WI38 (cell line): ENCODE measurements around the gene CLDN15.
"Not testable (repeated sequence)": the region's sequence is repeated elsewhere in the genome, so short reads cannot be mapped to it uniquely, and the experiment has no call there.

Experiments
- H3K4me3 ChIP-seq: 2 replicates; pipeline ENCODE4 v1.5.1; 2011; ENCODE audit warnings: low read depth, mild to moderate bottlenecking, control low read depth, low read length
- CTCF ChIP-seq: IDR thresholded peaks from 2 replicates; pipeline ENCODE4 v1.5.1; 2012; ENCODE audit warnings: low read depth, mild to moderate bottlenecking, control low read depth, low read length

CLDN15 gene

GRCh38 chr7:101206665-101207042 lies 30.9 kb downstream of the CLDN15 start:
- TF ChIP-seq CTCF, result no peak
- H3K4me3 ChIP-seq, result no peak overlapping the region

- H3K4me3 ChIP-seq, result no peak overlapping the region
- no peak for TF ChIP-seq CTCF
Observed at GRCh38 chr7:101205901-101206664, 31.5 kb downstream of the CLDN15 start.

DNA sequence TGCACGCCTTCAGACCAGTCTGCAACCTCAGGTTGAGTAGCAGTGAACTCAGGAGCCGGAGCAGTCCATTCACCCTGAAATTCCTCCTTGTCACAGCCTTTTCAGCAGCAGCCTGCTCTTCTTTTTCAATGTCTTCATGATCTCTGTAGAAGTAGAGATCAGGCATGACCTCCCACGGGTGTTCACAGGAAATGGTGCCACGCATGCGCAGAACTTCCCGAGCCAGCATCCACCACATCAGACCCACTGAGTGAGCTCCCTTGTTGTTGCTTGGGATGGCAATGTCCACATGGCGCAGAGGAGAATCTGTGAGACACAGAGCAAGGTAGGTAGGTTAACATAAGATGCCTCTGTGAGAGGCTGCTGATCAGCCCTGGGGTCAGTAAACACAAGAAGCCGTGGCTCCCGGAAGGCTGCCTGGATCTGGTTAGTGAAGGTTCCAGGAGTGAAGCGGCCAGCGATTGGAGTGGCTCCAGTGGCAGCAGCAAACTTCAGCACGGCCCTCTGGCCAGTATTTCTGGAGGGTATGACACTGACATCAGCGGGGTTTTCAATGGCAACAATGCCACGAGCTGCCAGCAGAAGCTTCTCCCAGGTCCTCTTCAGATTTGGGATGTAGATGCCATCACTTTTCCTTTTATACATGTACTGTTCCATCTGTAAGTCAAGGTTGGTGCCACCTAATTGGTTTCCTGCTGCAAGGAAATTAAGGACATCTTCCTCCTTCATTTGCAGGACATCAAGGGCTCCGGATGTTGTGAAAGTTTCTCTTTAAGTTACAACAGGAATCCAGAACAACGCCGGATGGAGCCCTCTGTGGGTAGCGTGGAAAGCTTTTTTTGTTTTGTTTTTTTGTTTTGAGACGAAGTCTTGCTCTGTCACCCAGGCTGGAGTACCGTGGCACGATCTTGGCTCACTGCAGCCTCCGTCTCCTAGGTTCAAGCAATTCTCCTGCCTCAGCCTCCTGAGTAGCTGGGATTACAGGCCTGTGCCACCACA lies 33.6 kb downstream of the CLDN15 start:
- not testable (repeated sequence) for H3K4me3 ChIP-seq

DNA sequence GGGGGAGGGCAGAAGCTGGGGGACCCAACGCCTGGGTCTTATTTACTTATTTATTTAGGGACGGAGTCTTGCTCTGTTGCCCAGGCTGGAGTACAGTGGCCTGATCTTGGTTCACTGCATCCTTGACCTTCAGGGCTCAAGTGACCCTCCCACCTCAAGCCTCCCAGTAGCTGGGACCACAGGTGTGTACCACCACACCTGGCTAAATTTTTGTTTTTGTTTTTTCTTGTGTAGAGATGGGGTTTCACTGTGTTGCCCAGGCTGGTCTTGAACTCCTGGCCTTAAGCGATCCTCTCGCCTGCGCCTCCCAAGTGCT lies 35.0 kb downstream of the CLDN15 start:
- H3K4me3 ChIP-seq, result no peak overlapping the region
- no peak for TF ChIP-seq CTCF

DNA sequence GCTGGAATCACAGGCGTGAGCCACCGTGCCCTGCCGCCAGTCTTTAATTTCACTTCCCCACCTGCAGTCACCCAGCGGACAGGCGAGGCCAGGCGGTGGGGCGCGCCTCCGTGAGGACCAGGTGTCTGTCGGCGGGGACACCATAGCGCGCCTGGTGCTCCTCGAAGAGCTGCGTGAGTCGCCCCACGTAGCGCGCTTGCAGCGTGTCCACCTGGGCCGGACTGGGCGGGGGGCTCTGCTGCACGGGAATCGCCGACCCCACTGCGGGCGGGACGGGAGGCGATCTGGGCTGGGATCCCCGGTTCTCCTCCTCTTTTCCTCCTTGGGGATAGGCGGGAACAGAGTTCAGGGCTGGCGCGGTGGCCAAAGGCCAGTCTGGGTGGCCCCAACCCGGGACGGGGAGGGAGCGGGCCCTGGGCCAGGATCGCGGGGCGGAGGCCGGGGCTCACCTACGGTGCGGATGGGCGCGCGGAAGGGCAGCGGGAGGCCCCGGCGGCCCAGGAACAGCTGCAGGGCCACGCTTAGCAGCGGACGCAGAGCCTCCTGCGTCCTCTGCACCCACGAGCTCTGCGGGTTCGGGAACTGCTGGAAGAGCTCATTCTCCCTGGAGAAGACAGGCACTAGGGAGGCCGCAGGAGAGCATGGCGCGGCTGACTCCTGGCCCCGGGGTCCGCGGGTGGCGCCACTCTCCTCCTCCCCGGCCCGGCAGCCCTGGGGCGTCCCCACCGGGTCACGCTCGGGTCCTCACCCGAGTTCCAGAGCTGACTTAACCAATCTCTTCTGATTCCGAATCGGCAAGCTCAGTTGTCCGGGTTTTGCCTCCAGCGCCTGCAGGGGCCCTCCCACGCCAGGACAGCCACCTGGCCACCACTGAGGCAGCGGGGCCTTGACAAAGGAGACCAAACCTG lies 35.7 kb downstream of the CLDN15 start:
- TF ChIP-seq CTCF, result no peak
- H3K4me3 ChIP-seq, result no peak overlapping the region

- TF ChIP-seq CTCF, result no peak
- no peak within 1 kb of the TSS for H3K4me3 ChIP-seq
Observed at GRCh38 chr7:101200862-101201599, 36.6 kb downstream of the CLDN15 start, which contains the start of gene MOGAT3. Gene MOGAT3, minus strand, starts transcription at chr7:101201036. Its CDS starts 182 bp downstream, at chr7:101200854.

DNA sequence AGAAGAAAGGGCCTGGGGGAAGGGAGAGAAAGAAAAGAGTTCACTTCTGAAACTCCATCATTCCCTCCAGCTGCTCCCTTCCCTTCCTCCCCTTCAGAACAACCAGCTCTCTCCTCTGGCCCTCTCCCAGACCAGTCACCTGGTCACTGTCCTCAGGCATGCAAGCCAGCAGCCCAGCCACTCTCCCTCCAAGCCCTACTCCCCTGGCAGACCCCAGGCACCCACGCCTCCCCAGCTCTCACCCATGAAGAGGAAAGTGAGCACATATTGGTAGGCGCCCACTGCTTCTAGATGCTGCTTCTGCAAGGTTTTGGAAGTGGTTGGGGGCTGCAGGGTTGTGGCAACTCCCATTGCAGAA lies 37.1 kb downstream of the CLDN15 start:
- no peak for TF ChIP-seq CTCF
- no peak overlapping the region for H3K4me3 ChIP-seq

DNA sequence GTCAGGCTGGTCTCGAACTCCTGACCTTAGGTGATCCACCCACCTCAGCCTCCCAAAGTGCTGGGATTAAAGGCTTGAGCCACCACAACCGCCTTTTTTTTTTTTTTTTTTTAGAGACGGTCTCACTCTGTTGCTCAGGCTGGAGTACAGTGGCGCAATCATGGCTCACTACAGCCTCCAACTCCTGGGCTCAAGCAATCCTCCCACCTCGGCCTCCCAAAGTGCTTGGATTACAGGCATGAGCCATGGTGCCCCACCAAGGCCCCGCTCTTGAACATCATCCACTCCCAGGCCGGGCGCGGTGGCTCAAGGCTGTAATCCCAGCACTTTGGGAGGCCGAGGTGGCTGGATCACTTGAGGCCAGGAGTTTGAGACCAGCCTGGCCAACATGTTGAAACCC lies 38.1 kb downstream of the CLDN15 start:
- H3K4me3 ChIP-seq, result not testable (repeated sequence)
